HG03571 (cell line): ENCODE measurements around the gene NRF1.

ENCODE experiments used
- ATAC-seq: cut with Tn5 transposase; IDR thresholded peaks from one replicate; pipeline ENCODE4 v1.9.1; 2021; ENCODE audit not compliant: unreplicated experiment

Gene NRF1

DNA sequence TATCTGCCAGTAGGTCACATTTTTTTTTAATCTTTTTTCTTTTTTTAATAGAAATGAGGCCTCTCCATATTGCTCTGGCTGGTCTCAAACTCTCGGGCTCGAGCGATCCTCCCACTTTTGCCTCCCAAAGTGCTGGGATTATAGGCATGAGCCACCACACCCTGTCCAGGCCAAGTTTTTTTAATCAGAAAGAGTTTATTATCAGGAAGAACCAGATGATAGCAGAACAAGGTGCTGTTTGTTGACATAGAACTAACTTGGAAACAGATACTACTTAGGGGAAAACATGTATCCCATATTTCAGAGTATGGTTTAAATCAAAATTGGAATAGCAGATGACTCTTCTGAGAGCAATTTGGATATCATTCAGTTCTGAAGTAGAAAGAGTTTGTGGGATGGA lies 118.6 kb downstream of the NRF1 start:
- ATAC-seq: no peak

DNA sequence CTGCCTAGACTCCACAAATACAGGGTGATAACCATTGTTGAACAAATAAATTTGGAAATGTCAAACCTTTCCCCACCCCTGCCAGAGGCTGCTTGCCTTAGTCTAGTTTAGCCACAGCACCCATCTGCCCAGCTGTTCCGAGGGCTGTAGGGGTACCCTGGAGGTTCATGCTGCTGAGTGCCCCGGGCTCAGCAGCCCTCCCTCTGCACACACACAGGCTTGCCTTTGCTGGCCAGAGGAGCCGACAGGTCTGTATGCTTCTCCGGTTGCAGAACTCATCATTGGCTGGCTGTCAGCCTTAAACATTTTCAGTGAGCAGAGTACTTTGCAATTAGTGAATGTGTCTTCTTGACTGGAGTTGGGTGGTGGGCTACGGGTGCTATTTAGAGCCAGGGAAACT lies 122.9 kb downstream of the NRF1 start:
- ATAC-seq: no peak

DNA sequence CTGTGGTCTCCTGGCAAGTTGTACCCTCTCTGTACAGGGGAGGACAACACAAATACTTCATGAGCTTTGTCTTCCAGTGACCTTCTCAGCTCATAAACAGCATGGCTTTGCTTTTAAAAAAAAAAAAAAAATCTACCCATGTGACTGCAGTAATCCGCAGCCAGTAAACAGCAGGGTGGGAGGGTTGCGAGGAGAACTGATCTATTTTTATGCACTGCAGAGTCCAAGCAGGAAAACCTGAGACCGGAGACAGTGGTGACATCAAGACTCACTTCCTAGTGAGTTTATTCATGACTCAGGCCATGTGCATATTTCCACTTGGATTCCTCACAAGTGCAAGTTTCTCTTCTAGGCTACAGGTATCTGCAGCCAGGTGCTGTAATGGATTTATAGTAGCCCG lies 127.9 kb downstream of the NRF1 start:
- no peak for ATAC-seq

DNA sequence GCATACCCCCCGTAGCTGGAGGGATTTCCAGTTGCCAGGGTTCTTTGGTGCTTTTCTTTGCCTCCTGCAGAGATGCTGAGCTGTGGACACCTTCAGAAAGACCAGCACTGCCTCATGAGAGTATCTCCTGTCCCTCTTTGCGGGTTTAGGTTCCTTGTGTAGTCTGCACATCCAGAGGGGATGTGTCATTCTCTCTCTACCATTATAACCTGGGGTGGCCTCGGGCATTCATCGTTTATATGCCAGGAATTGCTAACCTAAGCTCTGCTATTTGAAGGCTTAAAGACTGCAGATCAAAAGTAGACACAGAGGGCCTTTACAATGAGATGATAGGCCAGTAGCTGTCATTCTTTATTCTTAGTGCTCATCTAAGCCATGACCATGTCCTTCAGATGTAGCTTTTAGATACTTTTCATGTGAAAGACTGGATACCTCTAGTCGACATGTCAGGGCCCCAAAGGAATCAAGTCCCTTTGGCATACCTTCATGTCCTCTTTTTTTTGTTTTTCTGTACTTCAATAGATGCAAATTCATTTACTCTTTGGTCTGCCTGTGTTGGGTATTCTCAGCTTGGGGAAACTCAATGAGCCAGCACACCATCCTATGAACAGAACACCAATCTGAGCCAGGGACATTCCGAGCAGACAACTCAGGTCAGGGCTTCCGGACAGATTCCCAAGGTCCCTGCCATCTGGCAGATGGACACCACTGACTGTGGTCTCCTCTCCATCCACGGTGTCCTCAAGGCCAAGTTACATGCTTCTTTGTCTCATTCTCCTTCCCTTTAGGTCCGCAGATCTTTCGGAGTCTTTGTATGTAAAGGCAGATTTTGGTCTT lies 129.3 kb downstream of the NRF1 start:
- no peak for ATAC-seq

DNA sequence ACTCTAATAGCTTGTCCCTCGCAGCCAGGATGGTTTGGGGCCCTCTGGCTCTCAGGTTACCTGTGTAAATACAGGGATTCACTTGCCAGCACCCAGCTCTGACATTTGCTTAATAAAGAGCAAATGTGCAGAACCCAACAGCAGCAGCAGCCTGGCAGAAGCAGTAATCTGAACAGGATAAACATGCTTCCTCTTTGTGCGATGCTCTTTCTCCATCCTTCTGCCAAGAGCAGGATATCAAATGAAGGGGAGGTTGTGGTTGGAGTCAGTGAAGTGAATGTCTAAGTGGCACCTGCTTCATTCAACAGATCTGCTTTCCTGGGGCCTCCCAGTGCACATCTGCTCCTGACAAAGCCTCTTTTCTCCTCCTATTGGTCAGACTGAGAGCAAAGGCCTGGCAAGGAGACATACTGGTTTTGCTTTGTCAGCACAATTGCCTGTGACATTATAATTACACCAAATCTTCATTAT lies 130.3 kb downstream of the NRF1 start:
- ATAC-seq: no peak

DNA sequence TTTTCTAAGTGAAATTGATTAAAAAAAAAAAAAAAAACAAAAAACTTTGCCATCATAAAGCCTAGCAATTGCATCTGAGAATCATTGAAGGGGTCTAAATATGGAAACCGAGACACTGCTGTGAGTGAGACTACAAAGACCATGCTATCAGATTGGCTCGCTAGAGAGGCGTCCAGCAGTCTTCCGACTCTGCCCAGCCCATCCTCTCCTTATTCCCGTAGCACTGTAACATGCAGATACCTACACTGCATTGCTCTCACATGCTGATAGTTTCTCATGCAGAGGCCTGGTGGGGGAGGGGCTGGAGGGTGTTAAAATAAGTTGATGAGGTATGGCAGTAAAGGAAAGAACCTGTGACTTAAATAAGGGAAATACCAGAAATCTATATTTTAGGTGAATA lies 130.7 kb downstream of the NRF1 start:
- ATAC-seq: no peak

DNA sequence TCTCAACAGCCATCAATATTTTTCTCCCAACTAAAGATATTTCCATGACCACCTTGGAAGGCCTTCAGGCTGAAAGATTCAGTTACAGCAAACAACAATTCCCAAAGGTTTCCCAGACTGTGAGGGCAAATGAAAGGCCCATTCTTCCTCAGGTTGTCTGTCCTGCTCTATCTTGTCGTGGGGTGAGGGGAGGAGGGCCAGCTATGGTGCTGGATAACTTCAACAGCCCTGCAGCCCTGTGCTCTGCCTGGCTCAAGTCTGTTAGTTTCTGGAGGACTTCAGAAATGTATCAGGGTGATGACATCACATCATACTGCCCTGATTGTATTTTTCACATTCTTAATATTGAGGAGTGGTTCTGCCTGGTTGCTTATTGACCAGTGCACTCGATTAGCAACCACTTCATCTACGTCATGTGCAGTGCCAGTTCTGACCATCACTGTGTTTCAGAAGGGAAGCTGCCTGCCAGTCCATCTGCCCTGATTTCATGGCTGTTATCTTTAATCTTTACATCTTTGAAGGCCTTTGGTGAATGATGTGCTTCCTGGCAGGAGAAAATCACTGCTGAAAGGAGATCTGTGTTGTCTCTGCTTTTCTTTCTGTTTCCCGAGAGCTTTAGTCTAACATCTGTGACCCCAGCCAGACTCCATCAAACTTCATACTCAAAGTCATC lies 135.5 kb downstream of the NRF1 start:
- no peak for ATAC-seq

DNA sequence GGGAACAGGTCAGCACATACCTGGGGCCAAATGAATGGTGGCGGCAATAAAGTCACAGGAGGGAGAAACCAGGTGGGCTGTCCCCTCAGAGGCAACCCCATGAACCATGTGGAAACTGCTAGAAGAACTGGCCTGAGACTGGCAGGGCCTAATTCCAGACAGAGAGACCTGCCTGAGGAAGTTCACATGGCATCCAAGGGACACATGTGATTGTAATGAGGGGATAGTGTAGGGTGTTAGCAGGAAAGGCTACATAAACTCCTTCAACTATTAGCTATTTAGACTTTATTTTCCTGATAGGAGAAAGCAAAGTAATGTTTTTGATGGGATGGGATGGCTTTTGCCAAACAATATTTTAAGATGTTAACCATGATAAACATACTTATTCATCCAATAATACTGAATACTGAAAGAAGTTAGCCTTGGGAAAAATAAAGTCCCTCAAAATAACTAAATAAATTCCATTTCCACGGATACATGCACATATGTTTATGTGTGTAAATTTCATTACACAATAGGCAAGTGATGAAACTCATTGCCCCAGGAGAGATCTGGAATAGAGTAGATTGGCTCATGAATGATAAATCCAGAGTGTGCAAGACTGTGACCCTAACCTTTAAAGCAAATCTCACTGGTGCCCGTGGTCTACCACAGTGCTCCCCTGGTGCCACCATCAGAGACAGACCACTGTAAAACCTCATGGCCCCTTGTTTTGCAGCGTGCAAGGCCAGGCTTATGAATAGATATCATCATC lies 137.0 kb downstream of the NRF1 start:
- no peak for ATAC-seq

DNA sequence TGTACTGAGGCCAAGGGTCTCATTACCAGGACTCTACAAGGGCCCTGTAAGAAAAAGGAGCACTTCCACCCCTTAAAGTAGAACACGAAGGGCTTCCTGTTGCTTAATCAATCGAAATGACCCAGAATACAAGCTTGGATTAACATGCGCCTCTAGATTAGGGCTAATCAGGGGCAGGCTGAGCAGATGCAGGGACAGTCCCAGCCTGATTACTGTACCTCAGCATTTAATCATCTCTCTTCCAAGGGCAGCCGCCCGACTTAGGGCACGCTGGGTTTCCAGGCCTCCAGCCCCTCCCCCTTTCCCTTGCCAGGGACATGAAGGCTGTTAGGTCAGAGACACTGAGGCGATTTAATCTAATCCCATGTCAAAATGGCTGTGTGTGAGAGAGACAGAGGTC lies 138.6 kb downstream of the NRF1 start:
- ATAC-seq: no peak

DNA sequence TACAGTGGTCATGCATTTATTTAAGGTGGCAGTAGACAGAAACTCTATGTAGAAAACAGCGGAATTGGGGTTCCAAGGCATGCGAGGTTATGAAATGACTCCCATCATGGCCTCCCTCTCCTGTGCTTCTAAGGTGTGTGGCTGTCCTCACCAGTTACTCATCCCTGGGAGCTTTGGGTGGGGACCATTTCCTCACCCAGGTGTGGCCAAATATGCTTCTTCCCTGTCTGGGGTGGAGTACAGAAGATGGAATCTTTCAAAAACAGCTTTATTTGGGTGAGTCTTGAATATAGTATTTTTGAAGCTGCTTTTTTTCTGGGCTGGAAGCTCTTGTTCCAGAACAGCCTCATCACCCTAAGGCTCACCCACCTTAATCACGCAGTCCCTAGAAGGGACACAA lies 139.0 kb downstream of the NRF1 start:
- no peak for ATAC-seq

DNA sequence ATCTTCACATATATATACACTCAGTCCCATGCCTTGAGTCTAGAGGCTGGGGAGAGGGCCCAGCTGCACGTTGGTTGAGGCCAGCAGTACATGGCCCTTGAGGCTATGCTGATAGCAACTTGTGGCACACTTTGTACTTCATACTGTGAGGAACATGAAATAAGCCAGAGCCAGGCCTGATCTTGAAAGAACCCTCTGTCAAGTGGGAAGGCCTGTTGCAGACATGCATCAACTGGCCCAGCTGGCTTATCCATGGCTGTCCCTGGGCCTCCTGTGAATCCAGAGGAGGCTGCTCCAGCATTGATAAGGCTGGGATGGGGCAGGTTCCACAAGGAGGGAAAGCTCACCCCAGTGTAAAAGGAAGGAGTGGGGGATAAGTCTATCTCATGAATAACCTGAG lies 140.4 kb downstream of the NRF1 start:
- ATAC-seq: no peak

DNA sequence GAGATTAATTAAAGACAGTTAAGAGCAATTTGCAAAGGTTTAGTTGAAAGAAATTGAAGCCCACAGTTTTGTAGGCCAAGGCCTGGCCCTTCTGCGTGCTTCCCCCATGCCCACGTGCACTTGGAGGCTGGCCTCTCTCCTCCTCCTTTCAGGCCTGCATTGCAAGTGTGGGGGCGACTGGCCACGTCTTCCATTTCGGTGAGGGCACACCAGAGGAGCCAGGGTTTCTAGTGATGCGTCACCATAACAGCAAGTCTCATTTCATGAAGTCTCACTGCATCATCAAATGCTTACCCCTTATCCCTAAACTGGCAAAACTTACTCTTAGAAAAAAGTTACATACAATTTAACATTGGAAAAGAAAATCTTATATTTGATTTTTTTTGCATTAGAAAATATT lies 141.2 kb downstream of the NRF1 start:
- no peak for ATAC-seq

DNA sequence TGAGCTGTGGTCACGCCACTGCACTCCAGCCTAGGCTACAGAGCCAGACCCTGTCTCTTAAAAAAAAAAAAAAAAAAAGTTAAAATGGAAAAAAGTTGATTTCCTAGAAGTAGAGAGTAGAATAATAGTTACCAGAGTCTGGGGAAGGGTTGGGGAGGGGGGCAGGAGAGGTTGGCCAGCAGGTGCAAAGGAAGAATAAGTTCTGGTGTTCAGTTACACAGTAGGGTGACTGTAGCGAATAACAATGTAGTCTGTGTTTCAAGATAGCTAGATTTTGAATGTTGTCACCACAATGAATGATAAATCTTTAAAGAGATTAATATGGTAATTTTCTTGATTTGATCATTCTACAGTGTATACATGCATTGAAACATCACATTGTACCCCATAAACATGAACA lies 142.9 kb downstream of the NRF1 start:
- ATAC-seq: no peak

DNA sequence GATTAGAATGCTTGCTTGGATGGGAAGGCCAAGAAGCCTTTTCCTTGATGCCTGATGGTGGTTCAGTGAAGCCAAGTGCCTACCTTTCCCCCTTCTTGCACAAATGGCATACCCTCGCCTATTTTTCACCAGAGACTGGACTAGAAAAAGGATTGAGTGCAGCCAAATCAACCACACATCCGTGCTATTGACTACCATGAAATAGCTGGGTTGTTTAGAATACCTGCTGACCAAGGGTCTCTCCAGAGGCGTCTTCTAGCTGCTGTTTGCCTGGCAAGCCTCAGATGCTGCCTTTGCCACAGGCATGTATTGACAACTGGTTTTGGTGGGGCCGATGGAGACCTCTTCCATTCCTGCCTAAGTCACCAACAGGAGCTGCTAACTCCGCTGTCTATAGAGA lies 146.5 kb downstream of the NRF1 start:
- ATAC-seq: no peak

DNA sequence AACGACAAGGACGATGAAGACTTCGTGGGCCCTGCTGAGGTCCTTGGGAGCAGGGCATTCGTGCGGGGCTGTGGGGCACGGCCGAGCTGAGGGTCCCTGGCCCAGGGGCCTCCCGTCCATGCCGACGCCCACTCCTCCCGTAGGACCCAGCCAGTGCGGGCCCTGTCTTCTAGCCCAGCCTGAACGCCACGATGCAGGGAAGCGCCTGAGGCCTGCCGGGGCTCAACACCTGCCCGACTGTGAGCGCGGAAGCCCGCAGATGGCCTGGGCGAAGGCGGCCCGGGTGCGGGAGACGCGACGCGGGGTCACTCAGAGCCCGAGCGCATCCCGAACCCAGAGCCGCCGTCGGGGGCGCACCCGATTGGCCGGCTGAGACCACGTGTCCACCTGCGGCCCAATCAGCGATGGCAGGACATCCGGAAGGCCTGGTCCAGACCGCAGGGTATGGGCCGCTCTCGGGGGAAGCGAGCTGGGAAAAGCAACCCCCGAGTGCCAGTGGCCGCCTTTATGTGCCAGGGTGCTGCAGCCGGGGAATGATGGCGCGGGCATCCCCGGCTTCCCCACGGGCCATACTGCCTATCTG lies 151.0 kb downstream of the NRF1 start:
- ATAC-seq: no peak

DNA sequence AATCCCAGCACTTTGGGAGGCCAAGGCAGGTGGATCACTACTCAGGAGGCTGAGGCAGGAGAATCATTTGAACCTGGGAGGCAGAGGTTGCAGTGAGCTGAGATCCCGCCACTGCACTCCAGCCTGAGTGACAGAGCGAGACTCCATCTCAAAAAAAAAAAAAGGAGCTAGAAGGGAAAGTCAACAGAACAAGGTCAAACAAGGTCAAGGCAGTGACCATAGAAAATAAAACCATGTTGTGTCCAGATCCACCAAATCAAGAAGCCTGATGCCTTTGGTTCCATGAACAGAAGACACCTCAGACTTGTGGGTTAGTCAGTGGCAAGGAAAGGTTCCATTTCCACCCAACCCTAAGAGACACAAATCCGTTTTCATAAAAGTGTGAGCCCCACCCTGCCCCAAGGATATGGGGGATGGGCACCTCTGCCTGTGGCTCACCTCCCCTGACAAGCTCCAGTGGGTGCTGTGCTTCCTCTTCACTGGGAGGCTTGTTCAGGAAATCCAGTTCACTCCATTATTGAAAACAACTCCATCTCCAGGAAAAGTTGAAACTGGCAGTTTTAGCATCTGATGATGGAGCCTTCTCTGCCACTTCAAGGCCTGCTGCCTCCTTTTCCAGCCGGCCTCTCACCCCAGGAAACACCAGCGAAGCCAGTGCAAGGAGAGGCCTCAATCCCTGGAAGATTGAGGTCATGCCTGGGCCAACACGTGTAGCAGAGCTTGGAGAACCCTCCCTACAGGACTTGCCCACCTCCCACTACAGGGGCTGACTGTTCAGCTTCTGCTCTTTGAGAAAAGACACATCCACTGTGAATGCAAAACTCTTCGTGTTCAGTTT lies 152.9 kb downstream of the NRF1 start:
- ATAC-seq: no peak

DNA sequence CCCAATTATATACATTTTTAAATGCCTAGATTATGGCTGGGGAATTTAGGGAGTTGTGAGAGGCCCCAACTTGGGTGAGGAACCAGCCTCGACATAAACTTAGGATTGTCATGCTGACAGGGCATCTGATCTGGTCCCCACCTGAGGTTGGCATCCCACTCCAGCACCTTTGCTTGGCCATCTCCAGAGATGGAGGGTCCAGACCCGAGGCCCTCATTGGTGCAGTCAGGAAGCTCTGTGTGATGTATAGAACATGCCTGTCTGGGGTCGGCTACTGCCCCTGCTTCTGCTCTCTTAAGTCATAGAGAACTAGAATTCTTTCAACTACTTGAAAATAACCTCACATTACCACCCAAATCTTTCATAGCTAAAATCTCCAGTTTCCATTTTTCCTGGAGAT lies 153.8 kb downstream of the NRF1 start:
- ATAC-seq: no peak

DNA sequence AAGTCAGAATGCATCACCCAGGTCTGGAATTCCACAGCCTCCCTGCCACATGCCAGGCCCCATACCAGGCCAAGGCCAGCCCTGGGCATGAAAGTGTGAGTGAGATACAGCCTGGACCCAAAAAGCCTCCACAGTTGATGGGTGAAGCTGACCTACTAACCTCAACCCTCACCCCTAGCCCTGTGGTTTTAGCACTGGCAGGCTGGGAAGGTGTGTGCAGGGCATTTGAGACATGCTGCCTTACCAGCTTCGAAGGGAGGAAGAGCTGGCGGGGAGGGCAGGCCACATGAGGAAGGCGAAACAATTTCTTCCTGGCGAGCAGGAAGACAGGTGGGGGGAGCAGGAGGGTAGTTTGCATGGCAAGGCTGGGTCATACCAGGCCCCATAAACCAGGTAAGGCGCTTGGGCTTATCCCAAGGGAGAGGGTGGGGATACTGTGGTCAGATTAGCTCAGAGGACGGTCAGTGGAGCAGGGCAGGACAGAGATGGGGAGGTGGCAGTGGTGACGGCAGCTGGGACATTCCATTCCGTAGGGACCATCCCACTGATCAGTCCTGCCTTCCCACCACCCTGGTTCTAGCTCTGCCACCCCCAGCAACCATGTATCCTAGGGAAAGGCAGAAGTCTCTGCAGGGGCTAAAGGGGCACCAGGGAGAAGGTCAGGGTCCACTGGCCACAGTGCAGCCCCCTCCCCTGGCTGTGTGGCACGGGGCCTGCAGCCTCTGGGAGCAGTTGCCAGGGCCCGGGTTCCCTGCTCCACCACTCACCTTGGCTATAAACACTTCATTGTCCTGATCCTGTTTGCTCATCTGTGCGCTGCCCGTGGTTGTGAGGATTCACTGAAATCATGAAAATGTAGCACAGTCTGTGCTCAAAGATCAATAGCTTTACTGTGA lies 155.8 kb downstream of the NRF1 start:
- no peak for ATAC-seq

DNA sequence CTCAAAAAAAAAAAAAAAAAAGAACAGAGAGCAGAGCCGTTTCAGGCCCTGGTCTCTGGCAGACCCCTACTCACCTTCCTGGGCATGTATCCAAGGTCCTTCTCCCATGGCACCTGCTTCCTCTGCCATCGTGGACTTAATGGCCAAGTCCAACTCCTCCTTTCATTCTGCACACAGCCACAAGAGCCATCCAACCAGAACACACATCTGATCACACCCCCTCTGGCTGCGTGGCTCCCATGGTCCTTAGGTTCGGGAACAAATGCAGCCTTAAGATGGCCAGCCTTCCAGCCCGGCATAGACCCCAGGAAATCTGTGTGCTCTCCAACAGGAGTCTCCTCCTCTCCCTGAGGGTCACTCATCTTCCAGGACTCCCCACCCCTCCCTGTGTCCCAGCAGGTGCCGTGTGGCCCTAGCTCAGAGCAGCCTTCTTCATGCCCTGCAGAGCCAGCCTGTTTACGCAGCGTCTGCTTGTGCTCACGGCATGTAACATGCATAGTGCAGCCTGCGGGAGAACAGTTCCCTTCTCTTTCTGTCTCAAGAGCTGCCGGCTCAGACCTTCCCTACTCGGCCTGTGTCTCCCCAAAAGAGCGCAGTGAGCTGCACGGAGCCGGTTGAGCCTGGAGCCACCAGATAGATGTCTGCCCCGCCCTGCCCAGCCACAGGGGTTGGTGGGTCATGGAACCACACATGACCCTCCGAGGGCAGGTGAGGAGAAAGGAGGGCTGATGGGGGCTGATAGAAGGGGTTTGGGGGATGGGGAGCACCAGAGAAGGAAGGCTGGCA lies 157.3 kb downstream of the NRF1 start:
- ATAC-seq: no peak
